ENCODE results near the gene C2CD2. TPM values are rescaled to one million over a fixed set of nuclear protein-coding genes. Genes with fewer than 3 reads are reported as not detected.

Gene C2CD2
- total RNA-seq, 1 donor from 2014 or later = 23.8 TPM

GRCh38 chr21:41877901-41878830, 75.7 kb downstream of the C2CD2 start:
- Histone ChIP-seq H3K9me3 (no peaks in the 10 kb centered on the region), H3K4me1 (peaks cover 18% of the 10 kb centered on the region), H3K36me3 (no peaks in the 10 kb centered on the region), H3K4me3 (peak overlapping the region; percentile 91), H3K27ac (peak overlapping the region; percentile 73), H3K27me3 (ENCODE audit: low read depth) (no peaks in the 10 kb centered on the region)
- DNase-seq (peak; percentile 63), ATAC-seq (peak; percentile 62 to 71)
- no peak for TF ChIP-seq CTCF (IDR thresholded peaks at IDR 0.05)
- intact Hi-C loops (cut with DNase I) = no loop called here

GRCh38 chr21:41876928-41877652, 76.7 kb downstream of the C2CD2 start:
- intact Hi-C loops (cut with DNase I) = no loop called here
- H3K27me3 ChIP-seq (ENCODE audit: low read depth) = no peaks in the 10 kb centered on the region
- TF ChIP-seq CTCF (IDR thresholded peaks at IDR 0.05) = no peak
- H3K9me3 ChIP-seq = no peaks in the 10 kb centered on the region
- H3K27ac ChIP-seq = no peak overlapping the region
- peak overlapping the region; percentile 91 for H3K4me3 ChIP-seq
- DNase-seq (no peak), ATAC-seq (no peak)
- no peaks in the 10 kb centered on the region for H3K36me3 ChIP-seq
- H3K4me1 ChIP-seq = peaks cover 18% of the 10 kb centered on the region

- ATAC-seq = no peak
- no peak for DNase-seq
- H3K9me3 ChIP-seq = no peaks in the 10 kb centered on the region
- no peaks in the 10 kb centered on the region for H3K36me3 ChIP-seq
- no peaks in the 10 kb centered on the region for H3K27me3 ChIP-seq (ENCODE audit: low read depth)
- H3K27ac ChIP-seq = no peak overlapping the region
- no peak overlapping the region for H3K4me3 ChIP-seq
- intact Hi-C loops (cut with DNase I) = no loop called here
- no peak for TF ChIP-seq CTCF (IDR thresholded peaks at IDR 0.05)
- peaks cover 18% of the 10 kb centered on the region for H3K4me1 ChIP-seq
Observed at GRCh38 chr21:41876396-41876795, 77.4 kb downstream of the C2CD2 start.

GRCh38 chr21:41875086-41875485, 78.7 kb downstream of the C2CD2 start:
- ATAC-seq (no peak), DNase-seq (no peak)
- TF ChIP-seq CTCF (IDR thresholded peaks at IDR 0.05) = no peak
- Histone ChIP-seq H3K36me3 (no peaks in the 10 kb centered on the region), H3K9me3 (no peaks in the 10 kb centered on the region), H3K27ac (no peak overlapping the region), H3K4me3 (no peak overlapping the region), H3K27me3 (ENCODE audit: low read depth) (no peaks in the 10 kb centered on the region), H3K4me1 (peaks cover 15% of the 10 kb centered on the region)
- intact Hi-C loops (cut with DNase I) = no loop called here

- intact Hi-C loops (cut with DNase I) = no loop called here
Observed at GRCh38 chr21:41874611-41875010, 79.2 kb downstream of the C2CD2 start.

More at GRCh38 chr21:41874611-41875010, 79.2 kb downstream of the C2CD2 start:
- ATAC-seq (no peak), DNase-seq (no peak)
- TF ChIP-seq CTCF (IDR thresholded peaks at IDR 0.05) = no peak
- Histone ChIP-seq H3K27me3 (ENCODE audit: low read depth) (no peaks in the 10 kb centered on the region), H3K27ac (no peak overlapping the region), H3K4me3 (no peak overlapping the region), H3K36me3 (no peaks in the 10 kb centered on the region), H3K9me3 (no peaks in the 10 kb centered on the region), H3K4me1 (peaks cover 11% of the 10 kb centered on the region)
